HFFc6 (cell line): ENCODE data around the gene COL7A1. TPM values are rescaled to one million over a fixed set of nuclear protein-coding genes. Genes with fewer than 3 reads are reported as not detected.

Experiments used
- DNase-seq: peaks from one replicate; pipeline ENCODE4 v3.0.0-alpha.2; 2018
- H3K27ac Mint-ChIP-seq: 2 replicates; pipeline ENCODE4 v1.8.0; 2020; ENCODE audit warnings: mild to moderate bottlenecking, mixed read lengths
- H3K27me3 Mint-ChIP-seq: 2 replicates; pipeline ENCODE4 v1.8.0; 2021; ENCODE audit warnings: mild to moderate bottlenecking, moderate library complexity, mixed read lengths; ENCODE audit not compliant: insufficient read depth
- H3K36me3 Mint-ChIP-seq: 2 replicates; pipeline ENCODE4 v1.8.0; 2021; ENCODE audit warnings: low read depth, mixed read lengths
- H3K4me1 Mint-ChIP-seq: 2 replicates; pipeline ENCODE4 v1.8.0; 2020; ENCODE audit warnings: low read depth, mixed read lengths
- H3K4me3 Mint-ChIP-seq: 2 replicates; pipeline ENCODE4 v1.8.0; 2020; ENCODE audit warnings: mild to moderate bottlenecking, moderate library complexity, mixed read lengths
- H3K9me3 Mint-ChIP-seq: 2 replicates; pipeline ENCODE4 v1.8.0; 2020; ENCODE audit warnings: mild to moderate bottlenecking, mixed read lengths
- CTCF ChIP-seq: fragments of 200-600 bp; sonication (generic); IDR thresholded peaks from 2 replicates; pipeline ENCODE4 v1.5.0; 2021; ENCODE audit warnings: antibody characterized with exemption, mild to moderate bottlenecking
- total RNA-seq, 6 experiments: library from RNA; stranded (reverse); fragmentation: NEBNext Ultra II Directional; extraction: Animal tissue kit (Norgen Biotek cat#: 25700); gene quantifications; 2 replicates in 1 of 6; 3 replicates in 5 of 6; pipeline ENCODE4 v1.2.3, GENCODE V29; 2021

Gene COL7A1
- total RNA-seq, 6 experiments from 2014 or later = 74.9 to 113 (median 80.8) TPM

GRCh38 chr3:48524970-48525369 is 70.2 kb downstream of the COL7A1 start:
- Mint-ChIP-seq H3K36me3 (peaks cover 9% of the 10 kb centered on the region), H3K4me1 (no peaks in the 10 kb centered on the region), H3K27me3 (no peaks in the 10 kb centered on the region), H3K27ac (no peak overlapping the region), H3K4me3 (no peak overlapping the region), H3K9me3 (no peaks in the 10 kb centered on the region)
- no peak for TF ChIP-seq CTCF
- DNase-seq = no peak

- no peak for TF ChIP-seq CTCF
- no peaks in the 10 kb centered on the region for H3K4me1 Mint-ChIP-seq
- H3K36me3 Mint-ChIP-seq = no peaks in the 10 kb centered on the region; the same call in 1 of the 2 replicates
- no peaks in the 10 kb centered on the region for H3K9me3 Mint-ChIP-seq
- no peaks in the 10 kb centered on the region; the same call in 1 of the 2 replicates for H3K27me3 Mint-ChIP-seq
- DNase-seq = no peak
- H3K4me3 Mint-ChIP-seq = no peak overlapping the region
- H3K27ac Mint-ChIP-seq = no peak overlapping the region
Observed at GRCh38 chr3:48521635-48522034, 73.5 kb downstream of the COL7A1 start.

- Mint-ChIP-seq H3K9me3 (no peaks in the 10 kb centered on the region), H3K4me1 (no peaks in the 10 kb centered on the region), H3K4me3 (no peak overlapping the region), H3K27me3 (no peaks in the 10 kb centered on the region; the same call in 1 of the 2 replicates), H3K27ac (no peak overlapping the region), H3K36me3 (no peaks in the 10 kb centered on the region)
- no peak for TF ChIP-seq CTCF
- no peak for DNase-seq
Observed at GRCh38 chr3:48519277-48519643, 75.9 kb downstream of the COL7A1 start.

- DNase-seq = no peak
- Mint-ChIP-seq H3K36me3 (no peaks in the 10 kb centered on the region), H3K27ac (no peak overlapping the region), H3K4me1 (no peaks in the 10 kb centered on the region), H3K4me3 (no peak overlapping the region), H3K9me3 (no peaks in the 10 kb centered on the region), H3K27me3 (no peaks in the 10 kb centered on the region; the same call in 1 of the 2 replicates)
- no peak for TF ChIP-seq CTCF
Observed at GRCh38 chr3:48518638-48519276, 76.4 kb downstream of the COL7A1 start.

- TF ChIP-seq CTCF = no peak
- H3K36me3 Mint-ChIP-seq = no peaks in the 10 kb centered on the region
- no peak for DNase-seq
- H3K4me3 Mint-ChIP-seq = no peak overlapping the region
- H3K4me1 Mint-ChIP-seq = no peaks in the 10 kb centered on the region
- H3K9me3 Mint-ChIP-seq = no peaks in the 10 kb centered on the region
- no peaks in the 10 kb centered on the region; the same call in 1 of the 2 replicates for H3K27me3 Mint-ChIP-seq
- no peak overlapping the region for H3K27ac Mint-ChIP-seq
Observed at GRCh38 chr3:48518069-48518468, 77.1 kb downstream of the COL7A1 start.

GRCh38 chr3:48516571-48516970 is 78.6 kb downstream of the COL7A1 start:
- no peak overlapping the region for H3K27ac Mint-ChIP-seq
- H3K4me3 Mint-ChIP-seq = no peak overlapping the region
- H3K27me3 Mint-ChIP-seq = no peaks in the 10 kb centered on the region; the same call in 1 of the 2 replicates
- no peak for DNase-seq
- no peaks in the 10 kb centered on the region for H3K9me3 Mint-ChIP-seq
- no peak for TF ChIP-seq CTCF
- no peaks in the 10 kb centered on the region for H3K36me3 Mint-ChIP-seq
- no peaks in the 10 kb centered on the region for H3K4me1 Mint-ChIP-seq
